Epithelial cell of esophagus (primary cell): ENCODE measurements around the gene THBS4.

ENCODE experiments used
- DNase-seq: peaks from one replicate; pipeline ENCODE4 v3.0.0; 2010; ENCODE audit warnings: low read depth
- H3K4me3 ChIP-seq: 2 replicates; pipeline ENCODE4 v1.5.1; 2011; ENCODE audit warnings: mild to moderate bottlenecking, low read length, control low read depth
- CTCF ChIP-seq: IDR thresholded peaks from 2 replicates; pipeline ENCODE4 v1.5.1; 2011; ENCODE audit warnings: low read depth, mild to moderate bottlenecking, low read length, control low read depth, inconsistent platforms; ENCODE audit not compliant: insufficient read depth; ENCODE audit errors: missing control alignments

Gene THBS4

GRCh38 chr5:80002677-80003076, 32.5 kb upstream of the THBS4 start:
- H3K4me3 ChIP-seq, result no peak overlapping the region
- DNase-seq, result no peak
- no peak for TF ChIP-seq CTCF

GRCh38 chr5:80008995-80009765, 26.0 kb upstream of the THBS4 start:
- no peak for TF ChIP-seq CTCF
- no peak overlapping the region for H3K4me3 ChIP-seq
- no peak for DNase-seq

GRCh38 chr5:80010754-80011392, 24.3 kb upstream of the THBS4 start:
- DNase-seq, result no peak
- H3K4me3 ChIP-seq, result no peak overlapping the region
- TF ChIP-seq CTCF, result no peak

- H3K4me3 ChIP-seq, result no peak overlapping the region
- no peak for DNase-seq
- no peak for TF ChIP-seq CTCF
Observed at GRCh38 chr5:80025069-80025468, 10.1 kb upstream of the THBS4 start.

GRCh38 chr5:80026841-80027240, 8.3 kb upstream of the THBS4 start:
- no peak for TF ChIP-seq CTCF
- DNase-seq, result no peak
- H3K4me3 ChIP-seq, result no peak overlapping the region

- H3K4me3 ChIP-seq, result no peak overlapping the region
- DNase-seq, result no peak
- no peak for TF ChIP-seq CTCF
Observed at GRCh38 chr5:80031109-80031508, 4.0 kb upstream of the THBS4 start.
